Muscle layer of duodenum (tissue), 2 donors: ENCODE measurements around the gene KCNA3.

Source experiments
- H3K27ac ChIP-seq: one replicate; pipeline ENCODE4 v1.7.0; 2013; ENCODE audit warnings: mild to moderate bottlenecking, low read length
- H3K27me3 ChIP-seq: one replicate; pipeline ENCODE4 v1.7.0; 2013; ENCODE audit warnings: low read depth, mild to moderate bottlenecking, control low read depth, low read length
- H3K36me3 ChIP-seq, 2 donors: one replicate each; pipeline ENCODE4 v1.7.0; 2013; ENCODE audit warnings: low read length in 2 of 2, control low read depth in 1 of 2, mild to moderate bottlenecking in 1 of 2; ENCODE audit not compliant: insufficient read depth in 2 of 2, control insufficient read depth in 1 of 2
- H3K4me1 ChIP-seq, 2 donors: one replicate each; pipeline ENCODE4 v1.7.0; 2013; ENCODE audit warnings: low read length in 2 of 2, mild to moderate bottlenecking in 2 of 2, control low read depth in 1 of 2, moderate library complexity in 1 of 2; ENCODE audit not compliant: insufficient read depth in 2 of 2, control insufficient read depth in 1 of 2
- H3K4me3 ChIP-seq, 2 donors: one replicate each; pipeline ENCODE4 v1.7.0; 2013; ENCODE audit warnings: low read length in 2 of 2, low read depth in 1 of 2, mild to moderate bottlenecking in 1 of 2
- H3K9me3 ChIP-seq, 2 donors: one replicate each; pipeline ENCODE4 v1.7.0; 2013; ENCODE audit warnings: low read length in 2 of 2, control low read depth in 1 of 2, mild to moderate bottlenecking in 1 of 2; ENCODE audit not compliant: control insufficient read depth in 1 of 2
- donor health status: healthy.

KCNA3 gene

GRCh38 chr1:110674337-110675059, at the start of gene KCNA3:
Gene KCNA3, minus strand, starts transcription at chr1:110674940. Its CDS starts 131 bp downstream, at chr1:110674809.
- H3K4me1 ChIP-seq: peaks cover 0 to 15% of the 10 kb centered on the region in 2 donors

GRCh38 chr1:110722807-110723206, 48.1 kb upstream of the KCNA3 start:
- H3K27me3 ChIP-seq: no peaks in the 10 kb centered on the region
- no peaks in the 10 kb centered on the region for H3K4me1 ChIP-seq
- H3K9me3 ChIP-seq: no peaks in the 10 kb centered on the region
- H3K27ac ChIP-seq: no peak overlapping the region
- H3K36me3 ChIP-seq: no peaks in the 10 kb centered on the region
- no peak overlapping the region for H3K4me3 ChIP-seq

More at GRCh38 chr1:110674337-110675059, at the start of gene KCNA3:
- Histone ChIP-seq H3K36me3 (no peaks in the 10 kb centered on the region), H3K4me3 (peak within 1 kb of the TSS; percentile 30 to 76), H3K9me3 (no peaks in the 10 kb centered on the region), H3K27ac (no peak within 1 kb of the TSS), H3K27me3 (peaks cover 30% of the 10 kb centered on the region)

- Histone ChIP-seq H3K36me3 (no peaks in the 10 kb centered on the region), H3K27ac (no peak overlapping the region), H3K4me1 (no peaks in the 10 kb centered on the region), H3K9me3 (no peaks in the 10 kb centered on the region), H3K27me3 (no peaks in the 10 kb centered on the region), H3K4me3 (no peak overlapping the region)
Observed at GRCh38 chr1:110719908-110720307, 45.2 kb upstream of the KCNA3 start.

- no peak overlapping the region for H3K27ac ChIP-seq
Observed at GRCh38 chr1:110718452-110718851, 43.7 kb upstream of the KCNA3 start.

GRCh38 chr1:110717179-110717578, 42.4 kb upstream of the KCNA3 start:
- Histone ChIP-seq H3K36me3 (no peaks in the 10 kb centered on the region), H3K27ac (no peak overlapping the region), H3K9me3 (no peaks in the 10 kb centered on the region), H3K4me1 (no peaks in the 10 kb centered on the region), H3K27me3 (no peaks in the 10 kb centered on the region), H3K4me3 (no peak overlapping the region)

More at GRCh38 chr1:110718452-110718851, 43.7 kb upstream of the KCNA3 start:
- no peak overlapping the region for H3K4me3 ChIP-seq
- H3K9me3 ChIP-seq: no peaks in the 10 kb centered on the region
- H3K36me3 ChIP-seq: no peaks in the 10 kb centered on the region
- H3K4me1 ChIP-seq: no peaks in the 10 kb centered on the region
- H3K27me3 ChIP-seq: no peaks in the 10 kb centered on the region

GRCh38 chr1:110714374-110714995, 39.7 kb upstream of the KCNA3 start:
- no peaks in the 10 kb centered on the region for H3K9me3 ChIP-seq
- no peak overlapping the region for H3K4me3 ChIP-seq
- no peaks in the 10 kb centered on the region for H3K27me3 ChIP-seq
- H3K4me1 ChIP-seq: no peaks in the 10 kb centered on the region
- no peaks in the 10 kb centered on the region for H3K36me3 ChIP-seq
- no peak overlapping the region for H3K27ac ChIP-seq

DNA sequence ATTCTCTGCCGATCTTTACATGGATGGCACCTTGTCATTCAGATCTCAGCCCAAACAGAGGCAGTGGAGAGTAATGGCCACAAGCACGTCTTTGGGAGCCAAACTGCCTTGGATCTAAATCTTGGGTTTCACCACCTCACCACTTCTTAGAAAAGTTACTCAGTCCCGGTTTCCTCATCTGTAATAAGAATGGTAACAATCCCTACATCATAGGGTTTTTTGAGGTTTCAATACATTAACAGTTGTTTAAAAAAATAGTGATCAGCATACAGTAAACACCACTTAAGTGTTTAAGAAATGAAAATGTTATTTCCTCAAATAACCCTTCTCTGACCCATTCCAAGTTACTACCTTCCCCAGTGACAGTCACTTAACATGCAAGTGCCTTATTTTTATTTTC, 38.5 kb upstream of the KCNA3 start:
- no peaks in the 10 kb centered on the region for H3K4me1 ChIP-seq

GRCh38 chr1:110710314-110710713, 35.6 kb upstream of the KCNA3 start:
- H3K4me1 ChIP-seq: no peaks in the 10 kb centered on the region
- H3K27ac ChIP-seq: no peak overlapping the region
- no peaks in the 10 kb centered on the region for H3K27me3 ChIP-seq
- no peaks in the 10 kb centered on the region for H3K36me3 ChIP-seq
- H3K4me3 ChIP-seq: no peak overlapping the region
- no peaks in the 10 kb centered on the region for H3K9me3 ChIP-seq

More for the DNA sequence above, 38.5 kb upstream of the KCNA3 start:
- no peak overlapping the region for H3K27ac ChIP-seq
- no peaks in the 10 kb centered on the region for H3K9me3 ChIP-seq
- H3K4me3 ChIP-seq: no peak overlapping the region
- no peaks in the 10 kb centered on the region for H3K36me3 ChIP-seq
- H3K27me3 ChIP-seq: no peaks in the 10 kb centered on the region

DNA sequence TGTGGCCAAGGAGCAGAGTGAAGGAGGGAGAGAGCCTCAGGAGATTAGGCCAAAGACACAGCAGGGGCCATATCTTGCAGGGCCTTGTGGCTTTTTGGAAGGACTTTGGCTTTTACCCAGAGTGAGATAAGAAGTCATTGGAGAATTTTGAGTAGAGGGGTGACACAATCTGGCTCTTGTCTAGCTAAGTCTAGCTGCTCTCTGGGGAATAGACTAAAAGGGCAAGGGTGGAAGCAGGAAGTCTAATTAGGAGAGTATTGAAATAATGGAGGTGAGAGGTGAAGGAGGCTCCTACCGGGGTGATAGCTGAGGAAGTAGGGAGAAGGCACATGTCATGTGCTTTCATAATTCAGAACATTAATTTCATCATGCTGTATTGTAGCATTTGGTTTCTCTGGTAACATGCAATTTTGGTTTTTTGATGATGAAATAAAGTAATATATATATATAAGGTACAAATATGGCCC, 34.3 kb upstream of the KCNA3 start:
- Histone ChIP-seq H3K27ac (no peak overlapping the region), H3K4me1 (no peaks in the 10 kb centered on the region), H3K9me3 (no peaks in the 10 kb centered on the region), H3K4me3 (no peak overlapping the region), H3K27me3 (no peaks in the 10 kb centered on the region), H3K36me3 (no peaks in the 10 kb centered on the region)

DNA sequence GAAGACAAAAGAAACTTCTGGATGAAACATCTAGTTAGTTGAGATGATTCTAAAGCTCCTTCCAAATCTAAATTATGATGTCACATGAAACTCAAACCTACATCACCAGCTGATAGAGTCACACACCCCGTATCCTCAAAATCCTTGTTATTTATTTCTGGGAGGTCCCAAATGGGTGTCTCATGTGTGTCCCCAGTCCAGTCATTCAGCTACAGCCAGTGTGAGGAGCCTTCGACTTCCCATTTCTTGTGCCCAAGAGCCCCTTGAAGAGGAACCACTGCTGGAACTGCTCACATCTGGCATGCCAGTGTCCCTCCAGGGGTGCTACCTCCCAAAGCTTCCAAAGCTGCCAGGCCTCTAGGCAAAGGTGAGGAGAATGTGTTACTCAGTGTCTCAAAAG, 32.5 kb upstream of the KCNA3 start:
- H3K27ac ChIP-seq: no peak overlapping the region
- no peaks in the 10 kb centered on the region for H3K4me1 ChIP-seq
- H3K36me3 ChIP-seq: no peaks in the 10 kb centered on the region
- no peaks in the 10 kb centered on the region for H3K9me3 ChIP-seq
- H3K4me3 ChIP-seq: no peak overlapping the region
- H3K27me3 ChIP-seq: no peaks in the 10 kb centered on the region

GRCh38 chr1:110706621-110707020, 31.9 kb upstream of the KCNA3 start:
- Histone ChIP-seq H3K36me3 (no peaks in the 10 kb centered on the region), H3K9me3 (no peaks in the 10 kb centered on the region), H3K4me3 (no peak overlapping the region), H3K4me1 (no peaks in the 10 kb centered on the region), H3K27ac (no peak overlapping the region), H3K27me3 (no peaks in the 10 kb centered on the region)
